ENCODE data around the gene RAPGEF5. TPM values are rescaled to one million over a fixed set of nuclear protein-coding genes. Genes with fewer than 3 reads are reported as not detected.

RAPGEF5 gene
- total RNA-seq, 1 donor from 2014 or later, result 16.5 TPM

DNA sequence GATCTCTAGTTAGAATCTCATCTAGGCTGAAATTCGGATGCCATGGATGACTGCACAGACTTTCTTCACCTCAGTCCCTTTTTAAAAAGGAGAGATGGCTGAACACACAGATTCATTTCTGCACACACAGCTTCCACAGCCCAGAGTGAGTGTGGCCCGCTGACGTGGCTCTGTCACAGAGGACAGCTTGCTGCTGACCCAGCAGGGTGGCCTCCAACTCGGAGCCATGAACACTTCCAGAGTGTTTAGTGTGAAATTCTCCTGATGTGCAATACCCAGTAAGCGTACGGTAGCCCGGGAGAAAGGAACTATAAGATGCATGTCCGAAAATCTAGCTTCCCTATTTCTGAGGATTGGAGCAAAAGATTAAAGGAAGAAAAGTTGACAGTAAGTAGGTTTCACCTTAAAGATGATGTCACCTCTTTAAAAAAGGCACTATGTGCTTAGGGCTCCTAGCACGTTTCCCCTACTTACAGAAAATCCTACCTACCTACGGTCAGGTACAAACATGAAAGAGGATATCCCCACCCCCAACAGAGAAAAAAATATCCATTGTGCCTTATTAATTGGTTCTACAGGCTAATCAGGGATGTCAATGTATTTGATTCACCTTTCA is 162.2 kb downstream of the RAPGEF5 start:
- no peak overlapping the region for H3K4me3 ChIP-seq
- H3K4me1 ChIP-seq, result peaks cover 30% of the 10 kb centered on the region
- H3K27me3 ChIP-seq (ENCODE audit: low read depth), result peaks cover 20% of the 10 kb centered on the region
- TF ChIP-seq, protein P1, sequence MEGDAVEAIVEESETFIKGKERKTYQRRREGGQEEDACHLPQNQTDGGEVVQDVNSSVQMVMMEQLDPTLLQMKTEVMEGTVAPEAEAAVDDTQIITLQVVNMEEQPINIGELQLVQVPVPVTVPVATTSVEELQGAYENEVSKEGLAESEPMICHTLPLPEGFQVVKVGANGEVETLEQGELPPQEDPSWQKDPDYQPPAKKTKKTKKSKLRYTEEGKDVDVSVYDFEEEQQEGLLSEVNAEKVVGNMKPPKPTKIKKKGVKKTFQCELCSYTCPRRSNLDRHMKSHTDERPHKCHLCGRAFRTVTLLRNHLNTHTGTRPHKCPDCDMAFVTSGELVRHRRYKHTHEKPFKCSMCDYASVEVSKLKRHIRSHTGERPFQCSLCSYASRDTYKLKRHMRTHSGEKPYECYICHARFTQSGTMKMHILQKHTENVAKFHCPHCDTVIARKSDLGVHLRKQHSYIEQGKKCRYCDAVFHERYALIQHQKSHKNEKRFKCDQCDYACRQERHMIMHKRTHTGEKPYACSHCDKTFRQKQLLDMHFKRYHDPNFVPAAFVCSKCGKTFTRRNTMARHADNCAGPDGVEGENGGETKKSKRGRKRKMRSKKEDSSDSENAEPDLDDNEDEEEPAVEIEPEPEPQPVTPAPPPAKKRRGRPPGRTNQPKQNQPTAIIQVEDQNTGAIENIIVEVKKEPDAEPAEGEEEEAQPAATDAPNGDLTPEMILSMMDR (IDR thresholded peaks at IDR 0.05; ENCODE audit: borderline replicate concordance), result no peak
- H3K27ac ChIP-seq (replicated peaks), result no peak overlapping the region
- intact Hi-C loops (cut with micrococcal nuclease), result no loop called here
- DNase-seq, result no peak
- peaks cover 33% of the 10 kb centered on the region for H3K36me3 ChIP-seq
- no peaks in the 10 kb centered on the region for H3K9me3 ChIP-seq (replicated peaks)

DNA sequence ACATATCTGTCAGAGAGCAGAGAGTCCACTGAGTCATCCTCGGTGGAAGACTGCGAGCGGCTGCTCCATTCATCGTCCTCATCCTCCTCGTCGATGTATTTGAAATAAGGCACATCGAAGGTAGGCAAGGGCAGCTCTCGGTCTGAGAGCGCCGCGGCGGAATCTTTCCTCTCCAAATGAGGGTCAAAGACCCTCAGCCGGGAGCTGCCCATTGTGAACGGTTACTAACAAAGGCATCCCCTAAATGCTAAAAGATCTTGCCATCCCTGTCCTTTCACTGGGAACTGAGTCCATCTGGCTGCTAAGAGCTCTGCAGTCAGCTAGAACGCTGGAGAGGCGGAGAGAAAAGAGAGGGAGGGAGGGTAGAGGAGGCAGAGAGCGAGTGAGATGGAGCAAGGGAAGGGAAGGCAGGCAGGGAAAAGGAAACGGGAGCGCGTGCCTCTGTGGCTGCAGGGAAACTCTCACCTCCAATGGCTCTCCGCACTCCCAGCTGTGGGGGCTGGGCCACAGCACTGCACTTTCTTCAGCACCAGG is 163.4 kb downstream of the RAPGEF5 start:
- TF ChIP-seq, protein P1 (IDR thresholded peaks at IDR 0.05; ENCODE audit: borderline replicate concordance), result no peak
- DNase-seq, result peak; percentile 32
- peak overlapping the region; percentile 32 for H3K27ac ChIP-seq (replicated peaks)
- peaks cover 20% of the 10 kb centered on the region for H3K27me3 ChIP-seq (ENCODE audit: low read depth)
- H3K4me1 ChIP-seq, result peaks cover 23% of the 10 kb centered on the region
- H3K36me3 ChIP-seq, result peaks cover 39% of the 10 kb centered on the region
- intact Hi-C loops (cut with micrococcal nuclease), result no loop called here
- no peaks in the 10 kb centered on the region for H3K9me3 ChIP-seq (replicated peaks)
- H3K4me3 ChIP-seq, result peak overlapping the region; percentile 52

DNA sequence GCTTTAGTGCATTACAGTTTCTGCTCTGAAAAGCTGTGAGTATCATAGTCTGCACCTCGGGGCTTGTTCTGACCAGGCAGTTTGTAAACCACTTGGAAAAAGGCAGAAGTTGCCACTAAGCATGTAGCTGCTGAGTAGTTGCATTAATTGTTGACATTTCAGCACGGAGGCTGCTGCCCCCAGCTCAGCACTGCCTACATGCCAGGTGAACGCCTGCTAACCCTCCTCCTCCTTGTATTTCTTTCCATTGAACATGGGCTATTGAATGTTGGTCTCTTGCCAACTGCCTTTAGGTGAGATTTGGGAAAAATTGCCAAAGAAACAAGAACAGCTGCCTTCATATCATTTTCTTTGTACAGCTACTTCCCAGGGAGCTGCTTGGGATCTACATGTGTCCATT is 164.2 kb downstream of the RAPGEF5 start:
- H3K27me3 ChIP-seq (ENCODE audit: low read depth), result peaks cover 20% of the 10 kb centered on the region
- TF ChIP-seq, protein P1 (IDR thresholded peaks at IDR 0.05; ENCODE audit: borderline replicate concordance), result no peak
- peaks cover 45% of the 10 kb centered on the region for H3K36me3 ChIP-seq
- peaks cover 23% of the 10 kb centered on the region for H3K4me1 ChIP-seq
- DNase-seq, result no peak
- H3K9me3 ChIP-seq (replicated peaks), result no peaks in the 10 kb centered on the region
- peak overlapping the region; percentile 52 for H3K4me3 ChIP-seq
- intact Hi-C loops (cut with micrococcal nuclease), result no loop called here
- peak overlapping the region; percentile 32 for H3K27ac ChIP-seq (replicated peaks)

DNA sequence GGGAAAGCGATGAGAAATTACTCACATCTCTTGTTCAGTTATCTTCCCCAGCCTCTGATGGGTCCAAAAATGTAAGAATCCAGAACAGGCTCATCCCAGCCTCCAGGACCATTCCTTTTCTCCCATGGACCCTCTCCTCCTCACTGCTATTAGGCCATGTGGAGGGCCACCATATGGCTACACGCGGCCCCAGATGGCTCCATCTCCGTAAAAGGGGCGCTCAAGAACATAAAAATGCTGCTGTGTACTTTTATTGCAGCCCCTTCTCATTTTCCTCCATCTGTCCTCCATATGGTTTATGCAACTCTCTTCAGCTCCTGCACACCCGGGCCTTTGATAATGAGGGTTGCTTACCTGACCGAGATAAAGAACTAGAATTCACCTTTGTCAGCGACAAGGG is 166.2 kb downstream of the RAPGEF5 start:
- Histone ChIP-seq H3K27me3 (ENCODE audit: low read depth) (peaks cover 20% of the 10 kb centered on the region), H3K4me3 (no peak overlapping the region), H3K27ac (replicated peaks) (no peak overlapping the region), H3K4me1 (peaks cover 17% of the 10 kb centered on the region), H3K9me3 (replicated peaks) (no peaks in the 10 kb centered on the region), H3K36me3 (peaks cover 58% of the 10 kb centered on the region)
- TF ChIP-seq, protein P1 (IDR thresholded peaks at IDR 0.05; ENCODE audit: borderline replicate concordance), result no peak
- intact Hi-C loops (cut with micrococcal nuclease), result no loop called here
- no peak for DNase-seq

DNA sequence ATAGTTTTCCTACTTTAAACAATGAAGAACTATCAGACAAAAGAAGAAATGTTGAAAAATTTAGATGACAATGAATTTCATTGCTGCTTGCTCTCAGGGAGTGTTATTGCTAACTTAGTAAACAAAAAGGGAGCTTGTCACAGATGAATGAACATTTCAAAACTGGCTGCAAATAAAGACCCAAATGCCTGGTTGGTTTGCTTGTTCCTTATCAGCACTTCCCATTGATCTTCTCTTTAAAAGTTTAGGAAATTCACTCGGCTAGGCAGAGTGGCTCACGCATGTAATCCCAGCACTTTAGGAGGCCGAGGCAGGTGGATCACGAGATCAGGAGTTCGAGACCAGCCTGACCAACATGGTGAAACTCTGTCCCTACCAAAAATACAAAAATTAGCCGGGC is 167.2 kb downstream of the RAPGEF5 start:
- Histone ChIP-seq H3K4me3 (no peak overlapping the region), H3K36me3 (peaks cover 58% of the 10 kb centered on the region), H3K9me3 (replicated peaks) (no peaks in the 10 kb centered on the region), H3K4me1 (peaks cover 17% of the 10 kb centered on the region), H3K27ac (replicated peaks) (no peak overlapping the region), H3K27me3 (ENCODE audit: low read depth) (peaks cover 20% of the 10 kb centered on the region)
- intact Hi-C loops (cut with micrococcal nuclease), result no loop called here
- DNase-seq, result no peak
- TF ChIP-seq, protein P1 (IDR thresholded peaks at IDR 0.05; ENCODE audit: borderline replicate concordance), result no peak

Measured in left ventricle myocardium inferior (tissue), 1 donor.